NCI-H2081 (cell line): Measurements from ENCODE around the gene RAB35.
"Not testable (repeated sequence)": the region's sequence is repeated elsewhere in the genome, so short reads cannot be mapped to it uniquely, and the experiment has no call there.

ENCODE experiments used
- DNase-seq, 2 experiments: peaks; one replicate each; lab custom pipeline; 2025; lab: John Stamatoyannopoulos, UW

Gene RAB35

DNA sequence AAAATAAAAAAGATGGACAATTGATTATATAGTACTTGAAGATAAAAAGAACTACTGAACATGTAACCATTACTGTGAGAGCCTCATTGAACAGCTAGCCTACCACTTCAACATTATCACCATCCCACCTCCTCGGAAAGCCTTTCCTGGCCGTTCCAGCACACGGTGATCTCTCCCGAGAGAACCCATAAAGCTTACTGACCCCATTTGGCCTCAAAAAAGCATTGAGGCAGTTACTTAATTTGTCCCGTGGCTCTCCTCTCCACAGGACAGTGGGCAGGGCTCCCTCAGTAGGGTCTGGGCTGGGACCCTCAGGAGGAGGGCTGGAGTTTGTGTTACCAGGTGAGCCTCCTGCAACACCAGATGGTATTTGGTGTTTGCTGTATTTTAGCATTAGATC lies 55.8 kb downstream of the RAB35 start:
- no peak for DNase-seq

DNA sequence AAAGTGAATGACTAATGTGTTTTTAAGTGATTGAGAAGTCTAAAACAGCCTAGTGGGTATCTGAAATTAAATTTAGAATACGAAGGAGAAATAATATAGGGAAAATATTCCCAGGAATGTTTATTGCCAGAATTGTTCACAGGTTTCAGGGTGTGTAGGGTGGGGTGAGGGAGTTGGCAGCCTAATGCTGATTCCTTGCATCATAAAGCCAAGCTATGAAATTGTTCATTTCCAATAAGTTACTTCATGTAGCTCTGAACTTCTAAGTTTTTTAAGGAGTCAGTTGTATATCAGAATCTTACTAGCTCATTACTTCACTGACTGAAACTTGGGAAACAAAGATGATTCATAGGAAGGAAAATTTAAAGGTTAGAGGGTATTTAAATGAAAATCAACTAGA lies 56.4 kb downstream of the RAB35 start:
- DNase-seq, result no peak

DNA sequence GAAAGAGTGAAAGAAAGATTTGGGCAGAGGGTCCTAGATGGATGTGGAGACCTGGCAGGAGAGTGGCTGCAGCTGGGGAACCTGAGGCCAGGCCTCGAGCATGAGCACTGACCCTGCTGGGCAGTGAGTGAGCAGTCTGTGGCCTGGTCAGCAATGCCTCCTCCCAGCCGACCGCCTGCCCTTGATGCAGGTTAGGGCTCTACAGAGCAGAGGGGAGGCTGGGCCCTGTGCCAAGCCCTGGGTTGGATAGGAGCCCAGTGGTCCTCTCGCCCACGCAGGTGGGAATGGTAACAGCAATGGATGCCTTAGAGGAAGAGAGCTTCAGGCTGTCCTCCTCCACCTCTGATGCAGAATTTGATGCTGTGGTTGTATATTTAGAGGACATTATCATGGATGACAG lies 59.8 kb downstream of the RAB35 start:
- DNase-seq, result no peak

DNA sequence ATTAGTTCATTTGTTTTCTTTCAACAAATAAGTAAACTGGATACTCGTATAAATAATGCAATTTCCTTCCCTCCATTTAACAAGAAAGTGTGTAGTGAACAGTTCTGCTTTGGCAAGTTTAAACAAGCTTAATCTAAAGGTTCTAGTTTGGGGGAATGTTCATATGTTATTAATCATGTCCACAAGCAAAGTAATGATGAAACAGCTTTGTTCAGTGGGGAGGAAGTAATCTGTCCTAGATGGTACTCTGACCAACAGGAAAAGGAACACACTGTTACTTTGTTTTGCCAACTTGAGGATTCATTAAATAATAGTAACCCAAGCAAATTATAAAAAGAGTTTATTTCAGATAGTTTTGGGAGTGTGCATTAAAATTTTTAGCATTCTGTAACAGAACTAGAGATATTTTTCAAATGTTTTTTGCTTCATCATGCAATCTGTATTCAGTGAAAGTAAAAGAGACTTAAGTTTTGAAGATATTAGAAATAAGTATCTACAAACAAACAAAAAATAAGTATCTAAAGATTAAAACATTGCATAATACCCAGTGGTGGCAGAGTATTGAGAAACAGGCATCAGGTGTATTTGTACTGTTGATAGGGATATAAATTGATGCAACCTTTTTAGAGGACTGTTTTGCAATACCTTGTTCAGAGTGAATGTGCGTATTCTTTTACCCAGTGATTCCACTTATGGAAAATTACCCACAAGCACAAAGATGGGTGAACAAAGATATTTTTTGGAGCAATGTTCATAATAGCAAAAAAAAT lies 61.1 kb downstream of the RAB35 start:
- DNase-seq, result no peak

DNA sequence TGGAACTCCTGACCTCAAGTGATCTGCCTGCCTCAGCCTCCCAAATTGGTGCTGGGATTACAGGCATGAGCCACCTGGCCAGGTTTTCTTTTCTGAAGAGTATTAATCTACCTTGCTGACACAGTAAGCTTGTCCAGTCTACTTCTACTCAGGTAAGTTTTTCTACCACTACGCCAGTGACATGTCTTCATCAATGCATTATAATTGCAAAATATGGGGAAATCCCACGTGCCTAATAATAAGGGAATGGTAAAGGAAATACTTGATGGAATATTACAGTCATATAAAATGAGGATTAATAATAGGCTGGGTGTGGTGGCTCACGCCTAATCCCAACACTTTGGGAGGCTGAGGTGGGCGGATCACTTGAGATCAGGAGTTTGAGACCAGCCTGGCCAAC lies 62.3 kb downstream of the RAB35 start:
- DNase-seq, result no peak

DNA sequence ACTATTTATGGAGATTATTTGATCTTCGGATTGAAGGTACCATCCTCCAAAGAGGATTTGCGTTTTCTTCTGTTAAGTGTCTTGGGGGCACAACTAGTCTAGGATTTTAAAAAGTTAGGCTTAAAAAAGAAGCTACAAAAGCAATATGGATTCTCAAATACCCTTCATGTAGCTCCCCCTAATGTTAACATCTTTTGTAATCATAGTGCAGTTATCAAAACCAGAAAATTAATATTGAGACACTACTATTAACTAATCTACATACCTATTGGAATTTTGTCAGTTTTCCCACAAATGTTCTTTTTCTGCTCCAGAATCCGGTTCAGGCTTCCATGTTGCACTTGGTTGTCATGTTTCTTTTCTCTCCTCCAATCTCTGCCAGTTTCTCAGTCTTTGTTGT lies 65.0 kb downstream of the RAB35 start:
- no peak for DNase-seq

DNA sequence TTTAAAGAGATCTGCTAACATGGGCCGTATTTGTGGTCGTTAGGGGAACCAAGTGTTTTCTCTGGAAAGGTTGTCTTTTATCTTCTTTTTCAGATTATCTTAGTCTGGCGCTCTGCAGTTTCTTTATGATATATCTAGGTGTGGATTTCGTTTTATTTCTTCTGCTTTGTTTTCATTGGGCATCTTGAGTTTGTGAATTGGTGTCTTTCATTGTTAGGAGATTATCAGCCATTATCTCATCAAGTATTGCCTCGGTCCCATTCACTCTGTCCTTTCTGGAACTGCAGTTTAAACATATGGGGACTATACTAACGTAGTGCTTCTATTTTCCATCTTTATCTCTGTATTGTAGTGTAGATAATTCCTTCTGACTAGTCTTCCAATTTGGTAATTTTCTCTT lies 67.1 kb downstream of the RAB35 start:
- DNase-seq, result no peak

DNA sequence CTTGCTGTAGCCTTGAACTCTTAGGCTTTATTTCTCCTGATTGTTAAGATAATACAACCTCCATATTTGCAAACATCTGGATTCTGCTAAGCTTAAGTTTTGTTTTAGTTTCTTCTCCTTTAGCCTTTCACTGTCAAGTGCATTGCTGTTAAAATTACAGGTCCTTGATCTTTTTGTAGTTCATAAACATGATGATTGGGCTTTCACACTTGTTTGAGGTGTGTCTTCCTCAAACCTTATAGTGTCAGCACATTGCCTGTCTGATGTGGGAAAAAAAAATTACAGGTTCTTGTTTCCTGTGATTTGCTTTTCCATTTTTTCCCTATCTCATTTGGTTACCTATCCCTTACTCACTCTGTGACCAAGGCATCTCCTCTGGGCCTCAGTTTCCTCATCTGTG lies 68.3 kb downstream of the RAB35 start:
- DNase-seq, result no peak

DNA sequence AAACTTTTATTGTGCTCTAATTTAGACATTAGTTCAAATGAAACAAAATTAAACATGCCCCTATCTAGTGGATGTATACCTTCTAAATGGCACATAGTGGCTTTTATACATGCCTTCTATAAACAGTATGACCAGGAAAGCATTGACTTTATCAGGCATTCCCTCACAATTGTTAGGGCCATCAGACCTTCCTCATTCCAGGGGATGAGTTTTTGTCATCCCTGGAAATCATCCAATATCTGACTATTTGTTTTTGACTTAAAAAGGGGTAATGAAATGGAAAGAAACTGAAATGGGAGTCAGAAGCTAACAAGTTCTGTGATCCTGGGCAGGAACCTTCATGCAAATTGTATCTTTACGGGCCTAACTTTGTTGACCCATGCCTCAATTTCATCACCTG lies 69.5 kb downstream of the RAB35 start:
- no peak for DNase-seq

DNA sequence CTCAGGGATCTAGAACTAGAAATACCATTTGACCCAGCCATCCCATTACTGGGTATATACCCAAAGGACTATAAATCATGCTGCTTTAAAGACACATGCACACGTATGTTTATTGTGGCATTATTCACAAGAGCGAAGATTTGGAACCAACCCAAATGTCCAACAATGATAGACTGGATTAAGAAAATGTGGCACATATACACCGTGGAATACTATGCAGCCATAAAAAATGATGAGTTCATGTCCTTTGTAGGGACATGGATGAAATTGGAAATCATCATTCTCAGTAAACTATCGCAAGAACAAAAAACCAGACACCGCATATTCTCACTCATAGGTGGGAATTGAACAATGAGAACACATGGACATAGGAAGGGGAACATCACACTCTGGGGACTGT lies 71.2 kb downstream of the RAB35 start:
- DNase-seq, result not testable (repeated sequence)
